Measurements from ENCODE around the gene THAP11.
"Not testable (repeated sequence)": the region's sequence is repeated elsewhere in the genome, so short reads cannot be mapped to it uniquely, and the experiment has no call there.

THAP11 gene

DNA sequence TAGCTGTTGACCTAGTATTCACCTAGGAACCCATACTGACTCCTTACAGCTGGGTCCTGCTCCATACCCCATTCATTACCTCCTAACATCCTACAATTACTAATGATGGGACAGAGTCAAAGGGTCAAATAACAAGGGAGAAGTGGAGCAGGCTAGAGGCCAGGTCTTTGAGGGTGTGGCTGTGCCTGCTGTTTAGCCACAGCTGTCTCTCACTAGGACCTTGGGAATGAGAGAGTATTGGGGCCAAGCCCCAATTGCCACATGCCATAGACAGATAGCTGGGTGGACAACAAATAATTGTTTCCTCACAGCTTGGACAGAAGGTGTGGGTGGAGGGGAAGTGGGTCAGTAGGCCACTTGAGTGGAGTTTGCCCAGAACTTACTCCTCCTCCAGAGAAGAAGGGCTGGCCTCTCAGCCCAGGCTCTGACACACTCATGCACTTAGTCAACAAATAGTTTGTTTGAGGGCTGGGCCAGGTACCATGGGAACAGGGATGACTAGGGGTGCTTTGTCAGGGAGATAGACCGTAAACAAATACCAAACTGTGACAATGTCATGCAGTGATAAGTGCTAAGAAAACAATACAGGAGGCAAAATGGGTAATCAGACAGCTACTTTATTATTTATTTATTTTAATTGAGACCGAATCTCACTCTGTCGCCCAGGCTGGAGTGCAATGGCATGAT lies 15.6 kb downstream of the THAP11 start:
- Mint-ChIP-seq H3K27ac (ENCODE audit: low read depth) (peak overlapping the region; percentile 66), H3K9me3 (no peaks in the 10 kb centered on the region), H3K27me3 (no peaks in the 10 kb centered on the region), H3K4me1 (peaks cover 33% of the 10 kb centered on the region), H3K36me3 (ENCODE audit: insufficient read depth) (peaks cover 8% of the 10 kb centered on the region), H3K4me3 (no peak overlapping the region)
- ATAC-seq (replicated peaks; ENCODE audit: extremely low read depth, poor library complexity, severe bottlenecking) = peak; percentile 83
- peak in 1 of 2 donors; percentile 20 for DNase-seq (ENCODE audit: low spot score in 2 of 2)

DNA sequence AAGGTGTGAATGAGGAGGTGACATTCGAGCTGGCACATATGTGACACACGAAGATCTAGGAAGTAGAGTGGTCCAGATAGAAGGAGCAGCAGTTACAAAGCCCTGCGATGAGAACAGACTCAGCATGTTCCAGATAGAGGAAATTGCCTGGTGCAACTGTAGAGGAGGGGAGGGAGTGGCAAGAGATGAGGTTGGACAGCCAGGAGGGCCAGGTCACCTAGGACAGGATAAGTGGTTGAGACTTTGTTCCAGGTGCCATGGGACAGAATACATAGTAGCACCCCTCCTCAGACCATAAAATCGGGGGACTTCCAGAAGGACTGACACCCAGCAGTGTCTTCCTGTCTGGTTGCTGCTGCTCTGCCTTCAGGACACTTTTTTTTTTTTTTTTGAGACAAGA lies 16.4 kb downstream of the THAP11 start:
- Mint-ChIP-seq H3K27ac (ENCODE audit: low read depth) (peak overlapping the region; percentile 66), H3K27me3 (no peaks in the 10 kb centered on the region), H3K9me3 (no peaks in the 10 kb centered on the region), H3K4me3 (no peak overlapping the region), H3K36me3 (ENCODE audit: insufficient read depth) (peaks cover 8% of the 10 kb centered on the region), H3K4me1 (peaks cover 33% of the 10 kb centered on the region)
- peak; percentile 45 for ATAC-seq (replicated peaks; ENCODE audit: extremely low read depth, poor library complexity, severe bottlenecking)
- no peak for DNase-seq (ENCODE audit: low spot score in 2 of 2)

- peaks cover 26% of the 10 kb centered on the region for H3K4me1 Mint-ChIP-seq
- ATAC-seq (replicated peaks; ENCODE audit: extremely low read depth, poor library complexity, severe bottlenecking) = no peak
- peak overlapping the region; percentile 50 for H3K27ac Mint-ChIP-seq (ENCODE audit: low read depth)
- no peaks in the 10 kb centered on the region for H3K9me3 Mint-ChIP-seq
- no peak for DNase-seq (ENCODE audit: low spot score in 2 of 2)
- no peaks in the 10 kb centered on the region for H3K27me3 Mint-ChIP-seq
- no peak overlapping the region for H3K4me3 Mint-ChIP-seq
- peaks cover 8% of the 10 kb centered on the region for H3K36me3 Mint-ChIP-seq (ENCODE audit: insufficient read depth)
Measured at GRCh38 chr16:67860589-67861398, 18.7 kb downstream of the THAP11 start.

- Mint-ChIP-seq H3K27me3 (no peaks in the 10 kb centered on the region), H3K27ac (ENCODE audit: low read depth) (peak overlapping the region; percentile 50), H3K36me3 (ENCODE audit: insufficient read depth) (peaks cover 16% of the 10 kb centered on the region), H3K4me3 (no peak overlapping the region), H3K9me3 (no peaks in the 10 kb centered on the region), H3K4me1 (peaks cover 23% of the 10 kb centered on the region)
- no peak for DNase-seq (ENCODE audit: low spot score in 2 of 2)
- no peak for ATAC-seq (replicated peaks; ENCODE audit: extremely low read depth, poor library complexity, severe bottlenecking)
Measured at GRCh38 chr16:67861877-67862276, 19.8 kb downstream of the THAP11 start.

- Mint-ChIP-seq H3K9me3 (no peaks in the 10 kb centered on the region), H3K27ac (ENCODE audit: low read depth) (no peak overlapping the region), H3K36me3 (ENCODE audit: insufficient read depth) (peaks cover 18% of the 10 kb centered on the region), H3K4me1 (peaks cover 13% of the 10 kb centered on the region), H3K27me3 (no peaks in the 10 kb centered on the region), H3K4me3 (no peak overlapping the region)
- DNase-seq (ENCODE audit: low spot score in 2 of 2) (no peak), ATAC-seq (replicated peaks; ENCODE audit: extremely low read depth, poor library complexity, severe bottlenecking) (no peak)
Measured at GRCh38 chr16:67862623-67863583, 20.8 kb downstream of the THAP11 start.

GRCh38 chr16:67864044-67864443 lies 21.9 kb downstream of the THAP11 start:
- DNase-seq (ENCODE audit: low spot score in 2 of 2); H3K9me3 Mint-ChIP-seq; H3K27me3 Mint-ChIP-seq; H3K4me3 Mint-ChIP-seq; ATAC-seq (replicated peaks; ENCODE audit: extremely low read depth, poor library complexity, severe bottlenecking); H3K4me1 Mint-ChIP-seq: not testable (repeated sequence)
- Mint-ChIP-seq H3K27ac (ENCODE audit: low read depth) (peak overlapping the region; percentile 19), H3K36me3 (ENCODE audit: insufficient read depth) (peaks cover 15% of the 10 kb centered on the region)

GRCh38 chr16:67864594-67864993 lies 22.5 kb downstream of the THAP11 start:
- H3K9me3 Mint-ChIP-seq = no peaks in the 10 kb centered on the region
- H3K4me3 Mint-ChIP-seq = no peak overlapping the region
- ATAC-seq (replicated peaks; ENCODE audit: extremely low read depth, poor library complexity, severe bottlenecking) (no peak), DNase-seq (ENCODE audit: low spot score in 2 of 2) (no peak)
- H3K27me3 Mint-ChIP-seq = no peaks in the 10 kb centered on the region
- no peaks in the 10 kb centered on the region for H3K4me1 Mint-ChIP-seq
- no peak overlapping the region for H3K27ac Mint-ChIP-seq (ENCODE audit: low read depth)
- H3K36me3 Mint-ChIP-seq (ENCODE audit: insufficient read depth) = peaks cover 18% of the 10 kb centered on the region

DNA sequence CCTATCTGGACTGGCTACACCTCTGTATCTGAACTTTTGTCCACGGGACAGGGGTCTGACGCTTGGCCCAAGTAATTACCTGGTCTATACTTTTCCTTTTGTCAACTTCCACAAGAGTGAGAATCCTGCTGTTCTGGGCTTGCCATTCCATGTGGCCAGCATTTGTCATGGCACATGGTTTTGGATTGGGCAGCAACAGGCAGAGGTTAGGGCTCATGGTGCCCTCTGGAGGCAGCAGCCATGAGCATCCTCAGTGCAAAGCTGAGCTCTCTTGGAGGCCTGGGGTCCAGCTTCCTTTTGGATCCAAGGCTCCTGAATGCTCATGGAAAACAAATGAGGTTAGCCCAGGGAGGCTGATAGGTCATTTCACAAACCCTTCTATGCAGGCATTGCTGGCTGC lies 23.2 kb downstream of the THAP11 start:
- ATAC-seq (replicated peaks; ENCODE audit: extremely low read depth, poor library complexity, severe bottlenecking) = no peak
- no peaks in the 10 kb centered on the region for H3K4me1 Mint-ChIP-seq
- H3K4me3 Mint-ChIP-seq = no peak overlapping the region
- no peaks in the 10 kb centered on the region for H3K27me3 Mint-ChIP-seq
- H3K9me3 Mint-ChIP-seq = no peaks in the 10 kb centered on the region
- peaks cover 20% of the 10 kb centered on the region for H3K36me3 Mint-ChIP-seq (ENCODE audit: insufficient read depth)
- DNase-seq (ENCODE audit: low spot score in 2 of 2) = no peak
- no peak overlapping the region for H3K27ac Mint-ChIP-seq (ENCODE audit: low read depth)

DNA sequence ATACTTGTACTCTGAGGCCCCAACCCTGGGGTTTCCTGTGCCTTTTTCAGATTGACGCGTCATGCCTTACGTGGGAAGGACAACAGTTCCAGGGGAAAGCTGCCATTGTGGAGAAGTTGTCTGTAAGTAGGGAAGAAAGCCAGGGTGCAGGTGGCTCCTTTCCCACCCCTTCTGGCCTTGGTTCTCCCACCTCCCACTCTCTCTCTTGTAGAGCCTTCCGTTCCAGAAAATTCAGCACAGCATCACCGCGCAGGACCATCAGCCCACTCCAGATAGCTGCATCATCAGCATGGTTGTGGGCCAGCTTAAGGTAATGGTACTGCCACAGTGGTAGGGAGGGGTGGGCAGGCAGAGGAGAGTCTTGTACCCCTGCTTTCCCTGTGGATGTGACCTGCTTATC lies 26.2 kb downstream of the THAP11 start:
- no peaks in the 10 kb centered on the region for H3K27me3 Mint-ChIP-seq
- DNase-seq (ENCODE audit: low spot score in 2 of 2) (no peak), ATAC-seq (replicated peaks; ENCODE audit: extremely low read depth, poor library complexity, severe bottlenecking) (no peak)
- peaks cover 25% of the 10 kb centered on the region for H3K36me3 Mint-ChIP-seq (ENCODE audit: insufficient read depth)
- H3K4me3 Mint-ChIP-seq = no peak overlapping the region
- no peaks in the 10 kb centered on the region for H3K4me1 Mint-ChIP-seq
- no peaks in the 10 kb centered on the region for H3K9me3 Mint-ChIP-seq
- no peak overlapping the region for H3K27ac Mint-ChIP-seq (ENCODE audit: low read depth)

DNA sequence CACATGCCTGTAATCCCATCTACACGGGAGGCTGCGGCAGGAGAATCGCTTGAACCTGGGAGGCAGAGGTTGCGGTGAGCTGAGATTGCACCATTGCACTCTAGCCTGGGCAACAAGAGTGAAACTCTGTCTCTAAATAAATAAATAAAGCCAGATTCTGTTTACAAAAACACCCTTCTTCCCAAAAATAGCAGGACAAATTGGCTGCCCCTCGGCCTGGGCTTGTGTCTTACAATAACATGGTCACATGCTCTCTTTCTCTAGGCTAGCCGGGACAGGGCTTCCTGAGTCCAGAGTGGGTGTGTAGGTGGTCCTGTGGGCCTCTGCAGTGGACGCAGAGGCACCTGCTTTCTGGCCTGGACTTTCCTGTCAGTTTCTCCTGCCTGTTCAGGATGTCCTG lies 27.5 kb downstream of the THAP11 start:
- no peaks in the 10 kb centered on the region for H3K27me3 Mint-ChIP-seq
- ATAC-seq (replicated peaks; ENCODE audit: extremely low read depth, poor library complexity, severe bottlenecking) (no peak), DNase-seq (ENCODE audit: low spot score in 2 of 2) (no peak)
- H3K4me1 Mint-ChIP-seq = peaks cover 12% of the 10 kb centered on the region
- no peak overlapping the region for H3K4me3 Mint-ChIP-seq
- H3K27ac Mint-ChIP-seq (ENCODE audit: low read depth) = no peak overlapping the region
- no peaks in the 10 kb centered on the region for H3K9me3 Mint-ChIP-seq
- peaks cover 32% of the 10 kb centered on the region for H3K36me3 Mint-ChIP-seq (ENCODE audit: insufficient read depth)

DNA sequence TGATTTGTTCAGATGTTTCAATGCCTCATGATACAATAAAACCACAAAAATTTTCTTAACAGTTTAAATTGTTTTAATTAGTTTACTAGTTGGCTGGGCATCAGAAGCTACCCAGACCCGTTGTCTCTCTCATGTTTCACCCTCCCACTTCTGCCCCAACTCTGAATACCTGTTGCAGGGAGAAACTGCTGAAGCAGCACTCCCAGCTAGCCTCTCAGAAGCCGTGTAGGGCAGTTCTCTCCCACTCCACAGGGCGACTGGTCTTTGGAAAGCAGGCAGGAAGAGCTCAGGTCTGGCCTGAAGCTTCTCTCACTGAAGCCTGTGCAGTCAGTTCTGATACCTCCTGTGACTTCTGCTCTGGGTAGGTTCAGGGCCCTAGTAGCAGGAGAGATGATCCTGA lies 29.1 kb downstream of the THAP11 start:
- peaks cover 27% of the 10 kb centered on the region for H3K4me1 Mint-ChIP-seq
- DNase-seq (ENCODE audit: low spot score in 2 of 2) = no peak
- no peak for ATAC-seq (replicated peaks; ENCODE audit: extremely low read depth, poor library complexity, severe bottlenecking)
- H3K27ac Mint-ChIP-seq (ENCODE audit: low read depth) = no peak overlapping the region
- no peaks in the 10 kb centered on the region for H3K27me3 Mint-ChIP-seq
- H3K36me3 Mint-ChIP-seq (ENCODE audit: insufficient read depth) = peaks cover 32% of the 10 kb centered on the region
- peak overlapping the region; percentile 86 for H3K4me3 Mint-ChIP-seq
- no peaks in the 10 kb centered on the region for H3K9me3 Mint-ChIP-seq

GRCh38 chr16:67872131-67872630 lies 30.1 kb downstream of the THAP11 start:
- no peak for ATAC-seq (replicated peaks; ENCODE audit: extremely low read depth, poor library complexity, severe bottlenecking)
- no peak for DNase-seq (ENCODE audit: low spot score in 2 of 2)
- Mint-ChIP-seq H3K36me3 (ENCODE audit: insufficient read depth) (peaks cover 27% of the 10 kb centered on the region), H3K4me3 (peak overlapping the region; percentile 86), H3K4me1 (peaks cover 27% of the 10 kb centered on the region), H3K9me3 (no peaks in the 10 kb centered on the region), H3K27ac (ENCODE audit: low read depth) (peak overlapping the region; percentile 87), H3K27me3 (no peaks in the 10 kb centered on the region)

Data from central memory CD8-positive, alpha-beta T cell (primary cell).